A549 (cell line): ENCODE results near the gene TDRKH. TPM values are rescaled to one million over a fixed set of nuclear protein-coding genes. Genes with fewer than 3 reads are reported as not detected.

ENCODE experiments used
- ATAC-seq, 2 experiments: fragments of 200-7000 bp in 1 of 2; fragments of >200 bp in 1 of 2; cut with Nextera tagmentation in 1 of 2; cut with Tn5 transposase in 1 of 2; 3 replicates each; pipeline versions ENCODE4 v1.8.0 to v1.9.1; 2018 to 2020; ENCODE audit warnings: mild to moderate bottlenecking in 1 of 2, moderate library complexity in 1 of 2
- CTCF ChIA-PET: fragments of 300-600 bp; sonication (Branson Sonifier 250); formaldehyde crosslinking; extraction: SDS; loops from one replicate; lab custom pipeline; 2021; ENCODE audit warnings: antibody characterized with exemption, inconsistent platforms; lab: Yijun Ruan, JAX
- POLR2A ChIA-PET: fragments of 350-600 bp; formaldehyde crosslinking; extraction: SDS; loops from one replicate; lab custom pipeline; 2021; ENCODE audit warnings: antibody characterized with exemption, inconsistent platforms; lab: Yijun Ruan, JAX
- DNase-seq, 2 experiments: peaks; one replicate each; pipeline versions ENCODE4 v3.0.0 to v3.0.0-alpha.2; 2011 to 2016; ENCODE audit warnings: low read depth in 1 of 2, low spot score in 1 of 2
- FAIRE-seq: peaks from 2 replicates; lab custom pipeline; 2011; peaks lifted over from hg19 to GRCh38; lab: Jason Lieb, UNC
- H3K27ac ChIP-seq, 2 experiments: fragments of >200 bp; sonication (Bioruptor Twin); formaldehyde crosslinking; 3 replicates each; pipeline ENCODE4 v1.5.1; 2016 to 2017
- H3K4me1 ChIP-seq: fragments of >200 bp; sonication (Bioruptor Twin); formaldehyde crosslinking; 3 replicates; pipeline ENCODE4 v1.6.1; 2016
- H3K4me2 ChIP-seq: fragments of >200 bp; sonication (Bioruptor Twin); formaldehyde crosslinking; 3 replicates; pipeline ENCODE4 v1.6.1; 2016
- H3K4me3 ChIP-seq: fragments of >200 bp; sonication (Bioruptor Twin); formaldehyde crosslinking; 3 replicates; pipeline ENCODE4 v1.5.1; 2016
- H3K9me3 ChIP-seq: fragments of >200 bp; sonication (Bioruptor Twin); formaldehyde crosslinking; 3 replicates; pipeline ENCODE4 v1.6.1; 2016
- BCL3 ChIP-seq: fragments of >200 bp; sonication (Bioruptor Twin); formaldehyde crosslinking; IDR thresholded peaks from 3 replicates; pipeline ENCODE4 v1.6.1; 2016
- CBX8 ChIP-seq: fragments of 200-600 bp; sonication (generic); IDR thresholded peaks from 2 replicates; pipeline ENCODE4 v1.6.1; 2016
- CEBPB ChIP-seq, 2 experiments: fragments of >200 bp in 1 of 2; sonication (Bioruptor Twin) in 1 of 2; formaldehyde crosslinking in 1 of 2; IDR thresholded peaks; 2 replicates each; pipeline ENCODE4 v1.6.1; 2012 to 2016
- CHD4 ChIP-seq: fragments of 200-600 bp; sonication (generic); IDR thresholded peaks from 2 replicates; pipeline ENCODE4 v1.6.1; 2016; ENCODE audit warnings: antibody characterized with exemption, mild to moderate bottlenecking, borderline replicate concordance
- E2F6 ChIP-seq: IDR thresholded peaks from 2 replicates; pipeline ENCODE4 v1.6.1; 2012; ENCODE audit warnings: low read depth, borderline replicate concordance
- FOXS1 ChIP-seq: fragments of 250-450 bp; sonication (Bioruptor Pico); IDR thresholded peaks from 2 replicates; pipeline ENCODE4 v1.5.0; 2020; ENCODE audit warnings: mild to moderate bottlenecking, moderate library complexity
- GATA3 ChIP-seq: IDR thresholded peaks from 2 replicates; pipeline ENCODE4 v1.6.1; 2012; ENCODE audit warnings: borderline replicate concordance
- HES2 ChIP-seq: fragments of >200 bp; sonication (Bioruptor Twin); formaldehyde crosslinking; IDR thresholded peaks from 2 replicates; pipeline ENCODE4 v1.6.1; 2016
- HOXA7 ChIP-seq: fragments of 250-450 bp; sonication (Bioruptor Pico); IDR thresholded peaks from 2 replicates; pipeline ENCODE4 v1.5.0; 2020; ENCODE audit warnings: mild to moderate bottlenecking, moderate library complexity
- HOXB13 ChIP-seq: fragments of 250-450 bp; sonication (Bioruptor Pico); IDR thresholded peaks from 2 replicates; pipeline ENCODE4 v1.5.0; 2020; ENCODE audit warnings: low read depth, mild to moderate bottlenecking, moderate library complexity
- JUN ChIP-seq, 2 experiments: fragments of >200 bp; sonication (Bioruptor Twin); formaldehyde crosslinking; IDR thresholded peaks; 2 replicates in 1 of 2; 3 replicates in 1 of 2; pipeline ENCODE4 v1.6.1; 2016 to 2017
- KDM5A ChIP-seq: fragments of 200-600 bp; sonication (generic); IDR thresholded peaks from 2 replicates; pipeline ENCODE4 v1.6.1; 2016; ENCODE audit warnings: antibody characterized with exemption, mild to moderate bottlenecking
- MAZ ChIP-seq: fragments of 150-350 bp; IDR thresholded peaks from 2 replicates; pipeline ENCODE4 v1.6.1; 2014; ENCODE audit warnings: antibody characterized with exemption, low read depth, low read length, borderline replicate concordance
- NPAS2 ChIP-seq: fragments of 250-450 bp; sonication (Bioruptor Pico); IDR thresholded peaks from 2 replicates; pipeline ENCODE4 v1.8.0; 2022; ENCODE audit warnings: mild to moderate bottlenecking, moderate library complexity, borderline replicate concordance
- POLR2AphosphoS2 ChIP-seq: conservative IDR thresholded peaks from 2 replicates; pipeline ENCODE4 v1.6.1; 2012; ENCODE audit warnings: low read length, improper control_type of control experiment, inconsistent platforms
- RCOR1 ChIP-seq: fragments of 150-350 bp; IDR thresholded peaks from 2 replicates; pipeline ENCODE4 v1.6.1; 2014; ENCODE audit warnings: antibody characterized with exemption, low read length, low read depth
- SREBF2 ChIP-seq: fragments of 450-650 bp; IDR thresholded peaks from 2 replicates; pipeline ENCODE4 v1.6.1; 2014; ENCODE audit warnings: mild to moderate bottlenecking, moderate library complexity
- TFCP2L1 ChIP-seq: fragments of 250-450 bp; sonication (Bioruptor Pico); IDR thresholded peaks from 2 replicates; pipeline ENCODE4 v1.5.0; 2021; ENCODE audit warnings: mild to moderate bottlenecking
- ZNF302 ChIP-seq: fragments of 250-450 bp; sonication (Bioruptor Pico); IDR thresholded peaks from 2 replicates; pipeline ENCODE4 v1.9.0; 2021; ENCODE audit warnings: inconsistent platforms, mild to moderate bottlenecking, moderate library complexity
- WGBS: methylation state at CpG from one replicate; pipeline ENCODE4 v1.1.6; 2017; ENCODE audit errors: missing lambda C conversion rate; 5-methylcytosine and 5-hydroxymethylcytosine counted together
- polyA plus RNA-seq, 4 experiments: library from polyadenylated mRNA; depleted of rRNA in 3 of 4; stranded (reverse); fragments of >200 nt; fragmentation: RNase III in 1 of 4; extraction: RNeasy Plus Mini Kit Qiagen cat#74134 plus additional on column Dnase treatment in 1 of 4; gene quantifications; 2 replicates in 3 of 4; 3 replicates in 1 of 4; pipeline ENCODE4 v1.2.3, GENCODE V29; 2011 to 2017
- TF ChIP-seq, protein P1 (sequence below): IDR thresholded peaks from 2 replicates; pipeline ENCODE4 v1.6.1; 2012
- TF ChIP-seq, protein P2 (sequence below): fragments of 150-350 bp; IDR thresholded peaks from 2 replicates; pipeline ENCODE4 v1.6.1; 2014; ENCODE audit warnings: low read depth, mild to moderate bottlenecking, low read length

TDRKH gene
- polyA plus RNA-seq, 2 of the 4 experiments (the other 2 are of a cell fraction) = 7.7 to 8.8 TPM

- WGBS = 84% methylated on average over 7 of the region's 7 CpGs
Observed at GRCh38 chr1:151760597-151761385, 29.5 kb downstream of the TDRKH start.

DNA sequence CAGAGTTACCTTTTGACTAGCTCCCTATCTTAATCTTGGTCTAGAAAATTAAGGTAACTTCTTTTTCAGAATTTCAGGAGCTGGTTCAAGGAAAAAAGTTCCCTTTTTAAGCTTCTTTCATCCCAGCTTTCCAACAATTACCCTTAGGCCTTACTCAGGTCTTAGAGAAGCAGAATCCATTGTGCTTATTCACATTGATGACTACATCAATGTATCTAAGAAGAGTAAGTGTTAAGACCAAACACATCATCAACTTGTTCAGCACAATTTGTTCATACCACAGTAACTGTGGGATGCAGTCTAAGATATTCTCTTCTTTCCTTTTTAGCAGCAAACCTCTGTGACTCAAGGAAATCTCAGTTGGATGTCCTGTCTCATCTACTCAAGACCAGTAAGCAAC, 31.1 kb downstream of the TDRKH start:
- no peak overlapping the region for H3K4me2 ChIP-seq
- FAIRE-seq = no peak

More at GRCh38 chr1:151760597-151761385, 29.5 kb downstream of the TDRKH start:
- H3K4me3 ChIP-seq = no peak overlapping the region
- H3K27ac ChIP-seq = no peak overlapping the region
- no peak for ATAC-seq
- CTCF ChIA-PET = interaction anchor here (1.5 to 3.5 kb wide), 2 partner anchors 24 to 75 kb away, joined by 3 to 17 read pairs; no protein-coding TSS in a partner anchor
- DNase-seq = no peak
- H3K4me1 ChIP-seq = peaks cover 12% of the 10 kb centered on the region
- no peak for FAIRE-seq
- H3K4me2 ChIP-seq = no peak overlapping the region
- TF ChIP-seq CEBPB (IDR thresholded peaks at IDR 0.05) (no peak), TFCP2L1 (CRISPR knock-in tag) (no peak), MAZ (no peak), GATA3 (no peak), CBX8 (no peak), KDM5A (no peak), SREBF2 (no peak), HES2 (no peak)
- TF ChIP-seq, protein P1, sequence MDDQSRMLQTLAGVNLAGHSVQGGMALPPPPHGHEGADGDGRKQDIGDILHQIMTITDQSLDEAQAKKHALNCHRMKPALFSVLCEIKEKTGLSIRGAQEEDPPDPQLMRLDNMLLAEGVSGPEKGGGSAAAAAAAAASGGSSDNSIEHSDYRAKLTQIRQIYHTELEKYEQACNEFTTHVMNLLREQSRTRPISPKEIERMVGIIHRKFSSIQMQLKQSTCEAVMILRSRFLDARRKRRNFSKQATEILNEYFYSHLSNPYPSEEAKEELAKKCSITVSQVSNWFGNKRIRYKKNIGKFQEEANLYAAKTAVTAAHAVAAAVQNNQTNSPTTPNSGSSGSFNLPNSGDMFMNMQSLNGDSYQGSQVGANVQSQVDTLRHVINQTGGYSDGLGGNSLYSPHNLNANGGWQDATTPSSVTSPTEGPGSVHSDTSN = no peak
- TF ChIP-seq, protein P2, sequence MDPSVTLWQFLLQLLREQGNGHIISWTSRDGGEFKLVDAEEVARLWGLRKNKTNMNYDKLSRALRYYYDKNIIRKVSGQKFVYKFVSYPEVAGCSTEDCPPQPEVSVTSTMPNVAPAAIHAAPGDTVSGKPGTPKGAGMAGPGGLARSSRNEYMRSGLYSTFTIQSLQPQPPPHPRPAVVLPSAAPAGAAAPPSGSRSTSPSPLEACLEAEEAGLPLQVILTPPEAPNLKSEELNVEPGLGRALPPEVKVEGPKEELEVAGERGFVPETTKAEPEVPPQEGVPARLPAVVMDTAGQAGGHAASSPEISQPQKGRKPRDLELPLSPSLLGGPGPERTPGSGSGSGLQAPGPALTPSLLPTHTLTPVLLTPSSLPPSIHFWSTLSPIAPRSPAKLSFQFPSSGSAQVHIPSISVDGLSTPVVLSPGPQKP = no peak
- POLR2A ChIA-PET = no interaction called here
- H3K9me3 ChIP-seq = no peaks in the 10 kb centered on the region

More for the DNA sequence above, 31.1 kb downstream of the TDRKH start:
- ChIA-PET POLR2A (interaction anchor here (1.3 kb wide), 1 partner anchor 8 kb away, joined by 5 read pairs; no protein-coding TSS in a partner anchor), CTCF (interaction anchor here (0.6 to 1.5 kb wide), 3 partner anchors 14 to 131 kb away, joined by 3 to 5 read pairs (median 3); no protein-coding TSS in a partner anchor)
- ATAC-seq (no peak), DNase-seq (no peak)
- TF ChIP-seq SREBF2 = no peak
- TF ChIP-seq CBX8 = no peak
- no peak for TF ChIP-seq POLR2AphosphoS2
- no peak for TF ChIP-seq GATA3
- TF ChIP-seq HOXB13 (CRISPR knock-in tag) = no peak
- TF ChIP-seq RCOR1 = no peak
- TF ChIP-seq FOXS1 (CRISPR knock-in tag) = no peak
- TF ChIP-seq HOXA7 (CRISPR knock-in tag) = no peak
- TF ChIP-seq JUN (IDR thresholded peaks at IDR 0.05) = no peak
- no peak for TF ChIP-seq BCL3
- TF ChIP-seq ZNF302 = no peak
- no peak for TF ChIP-seq NPAS2 (CRISPR knock-in tag)
- no peak for TF ChIP-seq E2F6
- TF ChIP-seq CHD4 = no peak
- Histone ChIP-seq H3K4me3 (no peak overlapping the region), H3K4me1 (peaks cover 6% of the 10 kb centered on the region), H3K9me3 (no peaks in the 10 kb centered on the region), H3K27ac (no peak overlapping the region)
